Endothelial cell of umbilical vein (primary cell): ENCODE results near the gene CHSY3. TPM values are rescaled to one million over a fixed set of nuclear protein-coding genes. Genes with fewer than 3 reads are reported as not detected.

Source experiments
- BruUV-seq: library from RNA; stranded (reverse); fragments of 400-500 nt; replicated peaks from 2 replicates; lab custom pipeline; 2021; lab: Mats Ljungman, UMichigan
- CTCF ChIA-PET: fragments of 300-600, 350-600 bp; sonication (Branson Sonifier 250); formaldehyde crosslinking; loops from one replicate; lab custom pipeline; 2021; ENCODE audit warnings: antibody characterized with exemption, inconsistent platforms; lab: Charles Lee
- POLR2A ChIA-PET: fragments of 300-600, 350-600 bp; sonication (Branson Sonifier 250); formaldehyde crosslinking; loops from one replicate; lab custom pipeline; 2021; ENCODE audit warnings: antibody characterized with exemption, inconsistent platforms; lab: Charles Lee
- DNase-seq: peaks from one replicate; pipeline ENCODE4 v3.0.0-alpha.2; 2011; ENCODE audit warnings: low read depth, low spot score
- FAIRE-seq: peaks from 2 replicates; lab custom pipeline; 2011; peaks lifted over from hg19 to GRCh38; lab: Jason Lieb, UNC
- H2AFZ ChIP-seq: 2 replicates; pipeline ENCODE4 v1.6.0; 2012; ENCODE audit warnings: low read depth, low read length, control low read depth, inconsistent platforms
- H3K27ac ChIP-seq: 2 replicates; pipeline ENCODE4 v1.5.1; 2011; ENCODE audit warnings: low read depth, mild to moderate bottlenecking, control low read depth, low read length, moderate library complexity; ENCODE audit not compliant: insufficient read depth
- H3K27me3 ChIP-seq, 2 experiments: 2 replicates each; pipeline versions ENCODE4 v1.6.0 to v1.6.1; 2011; ENCODE audit warnings: low read length in 2 of 2, mixed read lengths in 1 of 2; ENCODE audit not compliant: control insufficient read depth in 2 of 2, insufficient read depth in 2 of 2
- H3K36me3 ChIP-seq, 2 experiments: 2 replicates in 1 of 2; 3 replicates in 1 of 2; pipeline ENCODE4 v1.5.1; 2011; ENCODE audit warnings: low read length in 2 of 2, mild to moderate bottlenecking in 1 of 2, moderate library complexity in 1 of 2; ENCODE audit not compliant: control insufficient read depth in 2 of 2, insufficient read depth in 2 of 2; ENCODE audit errors: extremely low read depth in 1 of 2
- H3K4me1 ChIP-seq: 3 replicates; pipeline ENCODE4 v1.5.1; 2011; ENCODE audit warnings: mild to moderate bottlenecking, low read length; ENCODE audit not compliant: control insufficient read depth, insufficient read depth; ENCODE audit errors: extremely low read depth
- H3K4me2 ChIP-seq: 2 replicates; pipeline ENCODE4 v1.6.1; 2011; ENCODE audit warnings: low read length, control low read depth, mixed read lengths; ENCODE audit not compliant: insufficient read depth
- H3K4me3 ChIP-seq, 3 experiments: fragments of 200-600 bp in 1 of 3; sonication (generic), shearing (Covaris generic) in 1 of 3; replicated peaks in 1 of 3; 2 replicates each; pipeline ENCODE4 v1.5.1; 2011 to 2016; ENCODE audit warnings: control low read depth in 3 of 3, low read length in 3 of 3, mild to moderate bottlenecking in 2 of 3, inconsistent platforms in 1 of 3, low read depth in 1 of 3, moderate library complexity in 1 of 3; ENCODE audit not compliant: insufficient read depth in 1 of 3
- H3K79me2 ChIP-seq: 2 replicates; pipeline ENCODE4 v1.6.0; 2012; ENCODE audit warnings: low read length, inconsistent platforms; ENCODE audit not compliant: control insufficient read depth, insufficient read depth
- H3K9ac ChIP-seq: replicated peaks from 2 replicates; pipeline ENCODE3; 2011; ENCODE audit warnings: low read length, control low read depth; ENCODE audit not compliant: insufficient read depth; ENCODE audit errors: extremely low read depth
- H3K9me1 ChIP-seq: replicated peaks from 3 replicates; pipeline ENCODE4 v1.6.0; 2011; ENCODE audit warnings: mild to moderate bottlenecking, low read length; ENCODE audit not compliant: control insufficient read depth, insufficient read depth; ENCODE audit errors: extremely low read depth
- H3K9me3 ChIP-seq: replicated peaks from 2 replicates; pipeline ENCODE4 v1.5.1; 2012; ENCODE audit warnings: low read length, inconsistent platforms; ENCODE audit not compliant: control insufficient read depth, insufficient read depth
- H4K20me1 ChIP-seq: replicated peaks from 2 replicates; pipeline ENCODE3; 2011; ENCODE audit warnings: mild to moderate bottlenecking, low read length; ENCODE audit not compliant: control insufficient read depth, insufficient read depth; ENCODE audit errors: extremely low read depth
- FOS ChIP-seq: IDR thresholded peaks from 2 replicates; pipeline ENCODE4 v1.6.1; 2011; ENCODE audit warnings: mild to moderate bottlenecking, low read length, moderate library complexity, borderline replicate concordance; ENCODE audit not compliant: insufficient read depth
- JUN ChIP-seq: IDR thresholded peaks from 2 replicates; pipeline ENCODE4 v1.6.1; 2011; ENCODE audit warnings: borderline replicate concordance, low read depth; ENCODE audit not compliant: insufficient read length, insufficient read depth
- MYC ChIP-seq: IDR thresholded peaks from one replicate; pipeline ENCODE4 v1.6.1; 2011; ENCODE audit warnings: mild to moderate bottlenecking, low read depth, low read length
- POLR2AphosphoS5 ChIP-seq: IDR thresholded peaks from 2 replicates; pipeline ENCODE4 v1.6.1; 2012; ENCODE audit warnings: low read depth, mild to moderate bottlenecking, control low read depth, low read length, moderate library complexity; ENCODE audit not compliant: insufficient read depth
- dilution Hi-C: fragments of 300-500 bp; cut with MboI; formaldehyde crosslinking; loops from one replicate; pipeline ENCODE4 v1.15.0; 2019; ENCODE audit warnings: low sequenced_read_pairs; ENCODE audit not compliant: extremely low pct_ligation_motif_present
- intact Hi-C: fragments of 100-400 bp; cut with micrococcal nuclease; formaldehyde crosslinking; loops from one replicate; pipeline ENCODE4 v1.10.0; 2022
- polyA plus RNA-seq, 4 experiments: library from polyadenylated mRNA; depleted of rRNA in 3 of 4; stranded (reverse) in 3 of 4; unstranded in 1 of 4; fragments of >200 nt; gene quantifications; 2 replicates each; pipeline versions ENCODE4 v1.2.1 to v1.2.3, GENCODE V29; 2011 to 2012; ENCODE audit warnings: missing spikeins in 1 of 4
- total RNA-seq: library from RNA; stranded (reverse); gene quantifications from 2 replicates; pipeline ENCODE4 v1.2.3, GENCODE V29; 2021
- TF ChIP-seq, protein P1 (sequence below), 2 donors: IDR thresholded peaks; 1 replicate in 1 of 2; 2 replicates in 1 of 2; pipeline ENCODE4 v1.5.1; 2011; ENCODE audit warnings: low read length in 2 of 2, mild to moderate bottlenecking in 2 of 2, moderate library complexity in 2 of 2, control low read depth in 1 of 2, inconsistent platforms in 1 of 2, low read depth in 1 of 2; ENCODE audit not compliant: insufficient read depth in 1 of 2; ENCODE audit errors: extremely low read depth in 1 of 2
- TF ChIP-seq, protein P2 (sequence below): IDR thresholded peaks from 2 replicates; pipeline ENCODE4 v1.6.1; 2011; ENCODE audit not compliant: insufficient read depth, insufficient read length

The CHSY3 gene
- total and polyA plus RNA-seq, 2 donors (not counting 3 experiments of a cell fraction or from before 2014, with no cell fraction given), result 2.2 to 8.4 TPM

DNA sequence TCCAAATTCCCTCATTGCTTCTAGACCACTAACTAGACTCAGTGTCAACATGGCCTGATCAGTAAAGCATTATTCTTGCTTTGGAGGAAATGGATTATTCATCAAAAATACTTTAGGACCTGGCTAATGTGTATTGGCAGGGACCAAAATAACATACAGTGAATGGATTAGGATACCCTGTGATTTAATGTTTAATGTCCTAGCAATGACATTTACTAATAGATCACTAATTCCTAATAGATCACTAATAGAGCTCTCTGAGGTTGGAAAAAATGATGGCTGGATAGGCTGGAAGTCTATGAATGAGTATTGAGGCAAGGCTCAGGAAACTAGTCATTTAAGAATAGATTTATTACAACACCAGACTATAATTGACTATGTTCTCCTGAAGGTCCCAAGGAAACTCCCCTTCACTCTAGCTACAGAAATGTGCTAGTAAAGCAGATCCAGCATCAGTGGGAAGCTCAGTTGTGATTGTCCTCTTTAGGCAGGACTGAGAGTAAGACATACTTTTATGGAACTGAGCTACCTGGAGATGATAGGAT, 46.1 kb upstream of the CHSY3 start:
- Histone ChIP-seq H3K4me2 (no peak overlapping the region), H3K9me3 (no peaks in the 10 kb centered on the region), H4K20me1 (no peaks in the 10 kb centered on the region), H2AFZ (no peak overlapping the region), H3K36me3 (no peaks in the 10 kb centered on the region), H3K27ac (no peak overlapping the region), H3K9ac (no peak overlapping the region), H3K9me1 (no peaks in the 10 kb centered on the region), H3K79me2 (no peaks in the 10 kb centered on the region), H3K4me3 (no peak overlapping the region), H3K27me3 (peaks cover 0 to 2% of the 10 kb centered on the region in 2 experiments), H3K4me1 (peaks cover 9% of the 10 kb centered on the region)
- CTCF ChIA-PET, result interaction anchor here (1.8 kb wide), 1 partner anchor 87 kb away, joined by 5 read pairs; no protein-coding TSS in a partner anchor
- POLR2A ChIA-PET, result no interaction called here
- TF ChIP-seq POLR2AphosphoS5 (no peak), MYC (no peak), JUN (no peak), FOS (no peak)
- TF ChIP-seq, protein P1, sequence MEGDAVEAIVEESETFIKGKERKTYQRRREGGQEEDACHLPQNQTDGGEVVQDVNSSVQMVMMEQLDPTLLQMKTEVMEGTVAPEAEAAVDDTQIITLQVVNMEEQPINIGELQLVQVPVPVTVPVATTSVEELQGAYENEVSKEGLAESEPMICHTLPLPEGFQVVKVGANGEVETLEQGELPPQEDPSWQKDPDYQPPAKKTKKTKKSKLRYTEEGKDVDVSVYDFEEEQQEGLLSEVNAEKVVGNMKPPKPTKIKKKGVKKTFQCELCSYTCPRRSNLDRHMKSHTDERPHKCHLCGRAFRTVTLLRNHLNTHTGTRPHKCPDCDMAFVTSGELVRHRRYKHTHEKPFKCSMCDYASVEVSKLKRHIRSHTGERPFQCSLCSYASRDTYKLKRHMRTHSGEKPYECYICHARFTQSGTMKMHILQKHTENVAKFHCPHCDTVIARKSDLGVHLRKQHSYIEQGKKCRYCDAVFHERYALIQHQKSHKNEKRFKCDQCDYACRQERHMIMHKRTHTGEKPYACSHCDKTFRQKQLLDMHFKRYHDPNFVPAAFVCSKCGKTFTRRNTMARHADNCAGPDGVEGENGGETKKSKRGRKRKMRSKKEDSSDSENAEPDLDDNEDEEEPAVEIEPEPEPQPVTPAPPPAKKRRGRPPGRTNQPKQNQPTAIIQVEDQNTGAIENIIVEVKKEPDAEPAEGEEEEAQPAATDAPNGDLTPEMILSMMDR (IDR thresholded peaks at IDR 0.05; ENCODE audit: extremely low read depth in 1 of 2, insufficient read depth in 1 of 2, low read depth in 1 of 2, low read length in 2 of 2), result no peak
- BruUV-seq, result no TSS peak
- intact Hi-C loops (no loop called here), dilution Hi-C loops (no loop called here)
- no peak for DNase-seq
- no peak for FAIRE-seq

DNA sequence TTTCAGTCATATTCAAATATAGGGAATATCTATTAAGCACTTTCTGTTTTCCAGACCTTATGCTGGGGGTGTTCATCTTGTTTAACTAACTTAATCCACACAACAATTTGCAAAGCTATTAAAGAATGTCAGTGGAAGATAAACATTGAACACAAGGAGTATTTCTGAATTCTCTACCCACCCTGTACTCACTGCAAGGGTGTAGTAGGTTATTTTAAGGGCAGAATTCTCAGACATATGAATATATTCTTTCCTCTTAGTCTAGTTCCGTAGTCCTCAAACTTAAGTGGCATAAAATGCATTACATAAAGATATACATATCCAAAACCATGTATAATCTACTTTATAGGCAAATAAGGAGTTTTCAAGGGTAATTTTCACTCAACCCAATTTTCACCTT, 19.9 kb upstream of the CHSY3 start:
- Histone ChIP-seq H4K20me1 (no peaks in the 10 kb centered on the region), H3K27me3 (no peaks in the 10 kb centered on the region), H3K36me3 (no peaks in the 10 kb centered on the region), H3K79me2 (no peaks in the 10 kb centered on the region), H3K9me3 (no peaks in the 10 kb centered on the region), H3K4me2 (no peak overlapping the region), H2AFZ (no peak overlapping the region), H3K9me1 (no peaks in the 10 kb centered on the region), H3K27ac (no peak overlapping the region), H3K9ac (no peak overlapping the region), H3K4me1 (no peaks in the 10 kb centered on the region), H3K4me3 (no peak overlapping the region)
- DNase-seq, result no peak
- TF ChIP-seq, protein P2, sequence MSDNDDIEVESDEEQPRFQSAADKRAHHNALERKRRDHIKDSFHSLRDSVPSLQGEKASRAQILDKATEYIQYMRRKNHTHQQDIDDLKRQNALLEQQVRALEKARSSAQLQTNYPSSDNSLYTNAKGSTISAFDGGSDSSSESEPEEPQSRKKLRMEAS, result no peak
- intact Hi-C loops (no loop called here), dilution Hi-C loops (no loop called here)
- FAIRE-seq, result no peak
- CTCF ChIA-PET, result no interaction called here
- BruUV-seq, result no TSS peak
- POLR2A ChIA-PET, result no interaction called here
